SK-N-MC (cell line): ENCODE measurements around the gene ZCCHC2.

Experiments
- EZH2 ChIP-seq: fragments of 200-600 bp; sonication (generic); IDR thresholded peaks from one replicate; pipeline ENCODE4 v1.6.1; 2017; ENCODE audit warnings: antibody characterized with exemption
- FOXP2 ChIP-seq: optimal IDR thresholded peaks from 2 replicates; pipeline ENCODE3; 2011; ENCODE audit warnings: mild to moderate bottlenecking, moderate library complexity; ENCODE audit not compliant: insufficient read depth; ENCODE audit errors: extremely low read length, control extremely low read depth
- POLR2AphosphoS5 ChIP-seq: IDR thresholded peaks from 2 replicates; pipeline ENCODE4 v1.6.1; 2012; ENCODE audit warnings: mild to moderate bottlenecking, low read depth, low read length, borderline replicate concordance

- no peak for TF ChIP-seq EZH2
- TF ChIP-seq POLR2AphosphoS5 = no peak
- TF ChIP-seq FOXP2 = no peak
Measured at GRCh38 chr18:62605685-62606084, 82.9 kb downstream of the ZCCHC2 start.
